Measurements from ENCODE around the gene CELA3A.
"Not testable (repeated sequence)": the region's sequence is repeated elsewhere in the genome, so short reads cannot be mapped to it uniquely, and the experiment has no call there.

DNA sequence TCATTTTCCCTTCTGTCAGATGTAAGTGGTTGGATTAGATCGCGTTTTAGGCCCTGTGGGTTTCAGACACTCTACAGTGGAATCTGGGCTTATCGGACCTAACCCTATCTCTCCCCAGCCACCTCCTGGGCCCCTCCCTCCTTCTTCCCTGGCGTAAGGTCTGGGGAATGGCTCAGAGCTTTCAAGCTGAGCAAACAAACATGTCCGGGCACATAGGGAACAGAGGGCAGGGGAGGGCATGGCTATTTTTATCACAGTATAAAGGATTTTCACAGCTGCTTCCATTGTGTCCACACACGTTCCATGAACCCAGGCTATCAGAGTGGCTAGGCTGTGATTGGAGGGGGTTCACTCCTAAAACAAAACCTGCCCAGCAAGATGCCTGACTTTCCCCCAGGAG is 26.8 kb upstream of the CELA3A start:
- TF ChIP-seq EZH2 (IDR thresholded peaks at IDR 0.05; ENCODE audit: borderline replicate concordance, low read depth, low read length, poor library complexity, severe bottlenecking); CTCF (conservative IDR thresholded peaks at IDR 0.05; ENCODE audit: low read depth, low read length): not testable (repeated sequence)
